A549 (cell line): ENCODE data around the gene GNAT2. TPM values are rescaled to one million over a fixed set of nuclear protein-coding genes. Genes with fewer than 3 reads are reported as not detected.

Source experiments
- ATAC-seq, 2 experiments: fragments of 200-7000 bp in 1 of 2; fragments of >200 bp in 1 of 2; cut with Nextera tagmentation in 1 of 2; cut with Tn5 transposase in 1 of 2; 3 replicates each; pipeline versions ENCODE4 v1.8.0 to v1.9.1; 2018 to 2020; ENCODE audit warnings: mild to moderate bottlenecking in 1 of 2, moderate library complexity in 1 of 2
- CTCF ChIA-PET: fragments of 300-600 bp; sonication (Branson Sonifier 250); formaldehyde crosslinking; extraction: SDS; loops from one replicate; lab custom pipeline; 2021; ENCODE audit warnings: antibody characterized with exemption, inconsistent platforms; lab: Yijun Ruan, JAX
- POLR2A ChIA-PET: fragments of 350-600 bp; formaldehyde crosslinking; extraction: SDS; loops from one replicate; lab custom pipeline; 2021; ENCODE audit warnings: antibody characterized with exemption, inconsistent platforms; lab: Yijun Ruan, JAX
- DNase-seq, 2 experiments: peaks; one replicate each; pipeline versions ENCODE4 v3.0.0 to v3.0.0-alpha.2; 2011 to 2016; ENCODE audit warnings: low read depth in 1 of 2, low spot score in 1 of 2
- FAIRE-seq: peaks from 2 replicates; lab custom pipeline; 2011; peaks lifted over from hg19 to GRCh38; lab: Jason Lieb, UNC
- H3K27ac ChIP-seq, 2 experiments: fragments of >200 bp; sonication (Bioruptor Twin); formaldehyde crosslinking; 3 replicates each; pipeline ENCODE4 v1.5.1; 2016 to 2017
- H3K4me1 ChIP-seq: fragments of >200 bp; sonication (Bioruptor Twin); formaldehyde crosslinking; 3 replicates; pipeline ENCODE4 v1.6.1; 2016
- H3K4me2 ChIP-seq: fragments of >200 bp; sonication (Bioruptor Twin); formaldehyde crosslinking; 3 replicates; pipeline ENCODE4 v1.6.1; 2016
- H3K4me3 ChIP-seq: fragments of >200 bp; sonication (Bioruptor Twin); formaldehyde crosslinking; 3 replicates; pipeline ENCODE4 v1.5.1; 2016
- H3K9me3 ChIP-seq: fragments of >200 bp; sonication (Bioruptor Twin); formaldehyde crosslinking; 3 replicates; pipeline ENCODE4 v1.6.1; 2016
- CEBPB ChIP-seq, 2 experiments: fragments of >200 bp in 1 of 2; sonication (Bioruptor Twin) in 1 of 2; formaldehyde crosslinking in 1 of 2; IDR thresholded peaks; 2 replicates each; pipeline ENCODE4 v1.6.1; 2012 to 2016
- EP300 ChIP-seq, 2 experiments: fragments of >200 bp; sonication (Bioruptor Twin); formaldehyde crosslinking; IDR thresholded peaks; 2 replicates in 1 of 2; 3 replicates in 1 of 2; pipeline ENCODE4 v1.6.1; 2016 to 2017
- FOSL2 ChIP-seq, 2 experiments: fragments of 450-650 bp in 1 of 2; fragments of >200 bp in 1 of 2; sonication (Bioruptor Twin) in 1 of 2; formaldehyde crosslinking; IDR thresholded peaks; 2 replicates each; pipeline versions ENCODE4 v1.5.0 to v1.6.1; 2016 to 2020; ENCODE audit warnings: mild to moderate bottlenecking in 1 of 2, moderate library complexity in 1 of 2
- HOXA7 ChIP-seq: fragments of 250-450 bp; sonication (Bioruptor Pico); IDR thresholded peaks from 2 replicates; pipeline ENCODE4 v1.5.0; 2020; ENCODE audit warnings: mild to moderate bottlenecking, moderate library complexity
- JUN ChIP-seq, 2 experiments: fragments of >200 bp; sonication (Bioruptor Twin); formaldehyde crosslinking; IDR thresholded peaks; 2 replicates in 1 of 2; 3 replicates in 1 of 2; pipeline ENCODE4 v1.6.1; 2016 to 2017
- KDM5A ChIP-seq: fragments of 200-600 bp; sonication (generic); IDR thresholded peaks from 2 replicates; pipeline ENCODE4 v1.6.1; 2016; ENCODE audit warnings: antibody characterized with exemption, mild to moderate bottlenecking
- NFE2L2 ChIP-seq: fragments of 150-350 bp; conservative IDR thresholded peaks from 2 replicates; pipeline ENCODE4 v1.6.1; 2014; ENCODE audit warnings: low read length
- RCOR1 ChIP-seq: fragments of 150-350 bp; IDR thresholded peaks from 2 replicates; pipeline ENCODE4 v1.6.1; 2014; ENCODE audit warnings: antibody characterized with exemption, low read length, low read depth
- RNF2 ChIP-seq: fragments of 200-600 bp; sonication (generic); IDR thresholded peaks from 2 replicates; pipeline ENCODE4 v1.6.1; 2016; ENCODE audit warnings: low read depth, mild to moderate bottlenecking, antibody characterized with exemption, moderate library complexity, borderline replicate concordance
- SMC3 ChIP-seq: fragments of >200 bp; sonication (Bioruptor Twin); formaldehyde crosslinking; IDR thresholded peaks from 3 replicates; pipeline ENCODE4 v1.6.1; 2018; ENCODE audit warnings: inconsistent platforms
- ZFP36 ChIP-seq: fragments of 450-650 bp; IDR thresholded peaks from 2 replicates; pipeline ENCODE4 v1.6.1; 2014; ENCODE audit warnings: borderline replicate concordance; ENCODE audit not compliant: partially characterized antibody
- WGBS: methylation state at CpG from one replicate; pipeline ENCODE4 v1.1.6; 2017; ENCODE audit errors: missing lambda C conversion rate; 5-methylcytosine and 5-hydroxymethylcytosine counted together
- polyA plus RNA-seq, 4 experiments: library from polyadenylated mRNA; depleted of rRNA in 3 of 4; stranded (reverse); fragments of >200 nt; fragmentation: RNase III in 1 of 4; extraction: RNeasy Plus Mini Kit Qiagen cat#74134 plus additional on column Dnase treatment in 1 of 4; gene quantifications; 2 replicates in 3 of 4; 3 replicates in 1 of 4; pipeline ENCODE4 v1.2.3, GENCODE V29; 2011 to 2017
- TF ChIP-seq, protein P1 (sequence below): fragments of 200-600 bp; sonication (generic); IDR thresholded peaks from 2 replicates; pipeline ENCODE4 v1.6.1; 2016; ENCODE audit warnings: antibody characterized with exemption, mild to moderate bottlenecking, moderate library complexity
- TF ChIP-seq, protein P2 (sequence below): fragments of 450-650 bp; IDR thresholded peaks from 2 replicates; pipeline ENCODE4 v1.6.1; 2014; ENCODE audit warnings: antibody characterized with exemption
- TF ChIP-seq, protein P3 (sequence below): IDR thresholded peaks from 2 replicates; pipeline ENCODE4 v1.6.1; 2012; ENCODE audit warnings: low read depth, borderline replicate concordance

Gene GNAT2
- polyA plus RNA-seq, 2 of the 4 experiments (the other 2 are of a cell fraction), result 0.16 to 0.25 TPM

DNA sequence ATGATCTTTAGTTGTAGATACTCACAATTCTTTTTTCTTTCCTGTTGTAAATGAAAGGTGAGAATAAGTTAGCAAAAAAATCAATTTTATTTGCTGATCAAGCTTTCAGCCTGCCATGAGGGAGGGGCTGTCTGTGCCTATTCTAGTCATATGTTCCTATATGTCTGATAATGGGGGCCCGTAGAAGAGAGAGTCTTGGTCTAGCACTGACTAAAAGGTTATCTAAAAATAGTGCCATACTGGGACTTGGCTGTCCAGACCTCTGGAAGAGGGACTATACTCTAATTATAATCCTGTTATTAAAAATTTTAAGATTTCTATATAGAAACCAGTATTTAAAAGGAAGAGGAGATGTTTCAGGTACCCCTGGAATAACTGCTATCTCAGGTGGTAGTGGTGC, 52.4 kb downstream of the GNAT2 start:
- WGBS, result 100% methylated on average over 1 of the region's 1 CpG
- ChIA-PET CTCF (no interaction called here), POLR2A (no interaction called here)
- H3K9me3 ChIP-seq, result no peaks in the 10 kb centered on the region
- no peak for DNase-seq
- H3K4me3 ChIP-seq, result no peak overlapping the region
- no peak for FAIRE-seq
- H3K27ac ChIP-seq, result no peak overlapping the region
- TF ChIP-seq KDM5A, result no peak
- no peak for TF ChIP-seq RNF2
- TF ChIP-seq JUN (IDR thresholded peaks at IDR 0.05), result no peak
- TF ChIP-seq HOXA7 (CRISPR knock-in tag), result no peak
- TF ChIP-seq SMC3, result no peak
- no peak for TF ChIP-seq ZFP36
- TF ChIP-seq, protein P1, sequence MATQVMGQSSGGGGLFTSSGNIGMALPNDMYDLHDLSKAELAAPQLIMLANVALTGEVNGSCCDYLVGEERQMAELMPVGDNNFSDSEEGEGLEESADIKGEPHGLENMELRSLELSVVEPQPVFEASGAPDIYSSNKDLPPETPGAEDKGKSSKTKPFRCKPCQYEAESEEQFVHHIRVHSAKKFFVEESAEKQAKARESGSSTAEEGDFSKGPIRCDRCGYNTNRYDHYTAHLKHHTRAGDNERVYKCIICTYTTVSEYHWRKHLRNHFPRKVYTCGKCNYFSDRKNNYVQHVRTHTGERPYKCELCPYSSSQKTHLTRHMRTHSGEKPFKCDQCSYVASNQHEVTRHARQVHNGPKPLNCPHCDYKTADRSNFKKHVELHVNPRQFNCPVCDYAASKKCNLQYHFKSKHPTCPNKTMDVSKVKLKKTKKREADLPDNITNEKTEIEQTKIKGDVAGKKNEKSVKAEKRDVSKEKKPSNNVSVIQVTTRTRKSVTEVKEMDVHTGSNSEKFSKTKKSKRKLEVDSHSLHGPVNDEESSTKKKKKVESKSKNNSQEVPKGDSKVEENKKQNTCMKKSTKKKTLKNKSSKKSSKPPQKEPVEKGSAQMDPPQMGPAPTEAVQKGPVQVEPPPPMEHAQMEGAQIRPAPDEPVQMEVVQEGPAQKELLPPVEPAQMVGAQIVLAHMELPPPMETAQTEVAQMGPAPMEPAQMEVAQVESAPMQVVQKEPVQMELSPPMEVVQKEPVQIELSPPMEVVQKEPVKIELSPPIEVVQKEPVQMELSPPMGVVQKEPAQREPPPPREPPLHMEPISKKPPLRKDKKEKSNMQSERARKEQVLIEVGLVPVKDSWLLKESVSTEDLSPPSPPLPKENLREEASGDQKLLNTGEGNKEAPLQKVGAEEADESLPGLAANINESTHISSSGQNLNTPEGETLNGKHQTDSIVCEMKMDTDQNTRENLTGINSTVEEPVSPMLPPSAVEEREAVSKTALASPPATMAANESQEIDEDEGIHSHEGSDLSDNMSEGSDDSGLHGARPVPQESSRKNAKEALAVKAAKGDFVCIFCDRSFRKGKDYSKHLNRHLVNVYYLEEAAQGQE, result no peak
- TF ChIP-seq RCOR1, result no peak
- TF ChIP-seq, protein P2, sequence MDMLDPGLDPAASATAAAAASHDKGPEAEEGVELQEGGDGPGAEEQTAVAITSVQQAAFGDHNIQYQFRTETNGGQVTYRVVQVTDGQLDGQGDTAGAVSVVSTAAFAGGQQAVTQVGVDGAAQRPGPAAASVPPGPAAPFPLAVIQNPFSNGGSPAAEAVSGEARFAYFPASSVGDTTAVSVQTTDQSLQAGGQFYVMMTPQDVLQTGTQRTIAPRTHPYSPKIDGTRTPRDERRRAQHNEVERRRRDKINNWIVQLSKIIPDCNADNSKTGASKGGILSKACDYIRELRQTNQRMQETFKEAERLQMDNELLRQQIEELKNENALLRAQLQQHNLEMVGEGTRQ, result no peak
- TF ChIP-seq CEBPB (IDR thresholded peaks at IDR 0.05), result no peak
- peaks cover 52% of the 10 kb centered on the region for H3K4me1 ChIP-seq
- H3K4me2 ChIP-seq, result no peak overlapping the region
- ATAC-seq, result no peak

DNA sequence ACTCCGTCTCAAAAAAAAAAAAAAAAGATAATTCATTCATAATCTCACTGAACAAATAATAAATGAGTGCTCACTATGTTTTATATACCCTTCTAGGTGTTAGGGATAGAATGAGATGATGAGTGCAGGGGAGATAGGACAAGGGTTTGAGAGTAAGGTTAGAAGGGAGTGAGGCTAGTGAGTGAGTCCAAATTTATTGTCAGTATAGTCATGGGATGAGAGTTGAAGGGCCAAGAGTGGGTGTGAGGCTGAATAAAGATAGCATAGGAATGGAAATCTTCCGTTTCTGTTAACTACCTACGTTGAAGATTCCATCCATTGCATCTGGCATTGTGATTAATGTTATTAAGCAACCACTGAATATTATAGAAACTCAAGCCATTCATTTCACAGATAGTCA, 54.2 kb downstream of the GNAT2 start:
- no peak for ATAC-seq
- Histone ChIP-seq H3K27ac (no peak overlapping the region), H3K9me3 (no peaks in the 10 kb centered on the region), H3K4me2 (no peak overlapping the region), H3K4me3 (no peak overlapping the region), H3K4me1 (peaks cover 64% of the 10 kb centered on the region)
- no peak for FAIRE-seq
- CTCF ChIA-PET, result interaction anchor here (1.2 to 1.7 kb wide), 4 partner anchors 17 to 420 kb away, joined by 3 to 4 read pairs (median 3); partner anchors contain the start of genes AHCYL1 and GNAI3
- no peak for TF ChIP-seq ZFP36
- TF ChIP-seq EP300 (IDR thresholded peaks at IDR 0.05), result no peak
- WGBS, result 91% methylated on average over 3 of the region's 3 CpGs
- no peak for DNase-seq
- POLR2A ChIA-PET, result interaction anchor here (0.7 kb wide), 1 partner anchor 42 kb away, joined by 4 read pairs; no protein-coding TSS in a partner anchor

DNA sequence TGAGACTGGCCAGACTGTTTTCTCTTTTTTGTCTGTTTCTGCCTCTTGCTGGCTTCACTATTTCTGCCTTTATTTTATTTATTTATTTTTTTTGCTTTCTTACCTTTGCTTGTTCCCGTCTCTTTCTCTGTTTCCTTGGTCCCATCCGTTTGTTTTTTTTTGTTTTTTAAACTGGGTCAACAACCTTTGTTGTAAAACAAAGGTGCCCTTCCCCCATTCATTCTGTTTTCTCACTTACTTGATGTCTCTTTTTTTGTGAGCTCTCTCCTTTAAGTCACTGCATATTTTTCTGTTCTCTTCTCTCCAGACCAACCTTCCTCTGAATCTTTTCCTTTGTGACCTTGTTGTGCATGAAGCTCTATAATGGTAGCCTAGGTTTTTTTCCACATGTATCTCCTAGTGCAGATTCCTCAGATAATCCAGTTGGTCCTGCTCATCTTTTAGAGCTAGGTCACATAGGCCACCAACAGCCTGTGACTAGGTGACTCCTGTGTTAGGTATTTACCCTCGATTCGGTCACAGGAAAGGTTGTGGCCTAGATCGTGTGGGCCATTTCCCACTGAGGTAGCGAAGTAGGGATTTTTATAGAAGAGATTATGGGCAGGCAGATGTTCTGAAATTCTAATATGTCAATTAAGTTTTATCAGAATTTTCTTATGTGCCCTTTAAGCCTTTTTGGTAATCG, 55.1 kb downstream of the GNAT2 start:
- ATAC-seq, result no peak
- WGBS, result 83% methylated on average over 7 of the region's 7 CpGs
- Histone ChIP-seq H3K4me2 (peak overlapping the region; percentile 37; the same call in 2 of the 3 replicates), H3K9me3 (no peaks in the 10 kb centered on the region)
- POLR2A ChIA-PET, result interaction anchor here (0.7 kb wide), 1 partner anchor 43 kb away, joined by 4 read pairs; no protein-coding TSS in a partner anchor
- TF ChIP-seq FOSL2 (IDR thresholded peaks at IDR 0.05) (no peak), FOSL2 (CRISPR knock-in tag; IDR thresholded peaks at IDR 0.05) (no peak), RCOR1 (no peak), NFE2L2 (no peak)
- TF ChIP-seq, protein P3, sequence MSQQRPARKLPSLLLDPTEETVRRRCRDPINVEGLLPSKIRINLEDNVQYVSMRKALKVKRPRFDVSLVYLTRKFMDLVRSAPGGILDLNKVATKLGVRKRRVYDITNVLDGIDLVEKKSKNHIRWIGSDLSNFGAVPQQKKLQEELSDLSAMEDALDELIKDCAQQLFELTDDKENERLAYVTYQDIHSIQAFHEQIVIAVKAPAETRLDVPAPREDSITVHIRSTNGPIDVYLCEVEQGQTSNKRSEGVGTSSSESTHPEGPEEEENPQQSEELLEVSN, result no peak
- TF ChIP-seq, all 56 proteins: peak for 0
- Histone ChIP-seq H3K4me3 (no peak overlapping the region), H3K27ac (peak overlapping the region in 1 of 2 experiments; percentile 32; a peak in 1 of 6 replicates), H3K4me1 (peaks cover 70% of the 10 kb centered on the region)
- CTCF ChIA-PET, result interaction anchor here (0.7 to 1.7 kb wide), 3 partner anchors 67 to 832 kb away, joined by 3 to 4 read pairs (median 4); partner anchors contain the start of gene AHCYL1
- no peak for DNase-seq
- FAIRE-seq, result no peak
